Measurements from ENCODE around the gene RNPEPL1. TPM values are rescaled to one million over a fixed set of nuclear protein-coding genes. Genes with fewer than 3 reads are reported as not detected.

RNPEPL1 gene
- total and polyA plus RNA-seq, 10 of the 15 experiments (the other 5 are each of a cell fraction or from before 2014, with no cell fraction given): 0.24 to 49.5 (median 6.8) TPM

DNA sequence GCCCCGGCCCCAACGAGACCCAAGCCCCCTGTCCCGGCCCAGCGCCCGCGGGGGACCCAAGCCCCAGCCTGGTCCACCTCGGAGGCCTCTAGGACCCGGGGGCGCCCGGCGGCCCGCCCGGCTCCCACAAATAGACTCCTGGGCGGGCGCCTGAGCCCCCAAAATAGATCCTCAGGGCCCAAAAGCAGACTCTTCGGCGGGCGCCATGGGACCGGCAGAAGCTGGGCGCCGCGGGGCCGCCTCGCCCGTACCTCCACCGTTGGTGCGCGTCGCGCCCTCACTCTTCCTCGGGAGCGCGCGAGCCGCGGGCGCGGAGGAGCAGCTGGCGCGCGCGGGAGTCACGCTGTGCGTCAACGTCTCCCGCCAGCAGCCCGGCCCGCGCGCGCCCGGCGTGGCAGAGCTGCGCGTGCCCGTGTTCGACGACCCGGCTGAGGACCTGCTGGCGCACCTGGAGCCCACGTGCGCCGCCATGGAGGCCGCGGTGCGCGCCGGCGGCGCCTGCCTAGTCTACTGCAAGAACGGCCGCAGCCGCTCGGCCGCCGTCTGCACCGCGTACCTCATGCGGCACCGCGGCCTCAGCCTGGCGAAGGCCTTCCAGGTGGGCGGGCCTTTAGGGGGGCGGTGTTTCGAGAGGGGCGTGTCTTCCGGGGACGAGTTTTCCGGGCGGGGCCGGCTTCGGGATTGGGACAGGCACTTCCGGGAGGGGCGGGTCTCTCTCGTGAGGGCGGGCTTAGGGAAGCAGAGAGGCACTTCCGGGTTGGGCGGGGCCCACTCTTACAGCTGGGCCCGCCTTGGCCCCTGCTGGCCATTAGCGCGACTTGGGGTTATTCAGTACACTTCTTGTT lies 7.6 kb upstream of the RNPEPL1 start:
- Histone ChIP-seq H3K36me3 (ENCODE audit: control insufficient read depth in 2 of 2, insufficient read depth in 2 of 2, low read length in 1 of 2) (peaks cover 0 to 9% of the 10 kb centered on the region in 2 experiments; a peak in 2 of 4 replicates), H3K4me2 (ENCODE audit: control insufficient read depth, insufficient read depth) (peak overlapping the region; percentile 99), H3K9ac (ENCODE audit: control insufficient read depth, insufficient read depth, low read length) (peak overlapping the region; percentile 96), H2AFZ (ENCODE audit: control insufficient read depth, low read depth, low read length) (peak overlapping the region; percentile 76), H3K4me3 (peak overlapping the region; percentile 91), H3K4me1 (ENCODE audit: control insufficient read depth, insufficient read depth, low read length) (peaks cover 46% of the 10 kb centered on the region), H4K20me1 (ENCODE audit: control insufficient read depth, insufficient read depth) (no peaks in the 10 kb centered on the region), H3K9me3 (replicated peaks; ENCODE audit: control insufficient read depth, insufficient read depth, low read length) (no peaks in the 10 kb centered on the region), H3K27me3 (replicated peaks in 1 of 2; ENCODE audit: control insufficient read depth in 2 of 2, insufficient read depth in 2 of 2, low read length in 1 of 2) (no peaks in the 10 kb centered on the region), H3K27ac (ENCODE audit: control insufficient read depth, insufficient read depth) (peak overlapping the region; percentile 96), H3K79me2 (ENCODE audit: control insufficient read depth, insufficient read depth, low read length) (peaks cover 54% of the 10 kb centered on the region)
- under 1% methylated on average over 92 of the region's 101 CpGs for WGBS (ENCODE audit: insufficient coverage, insufficient replicate concordance, low lambda C conversion rate, missing lambda C conversion rate)
- in situ Hi-C loops (cut with MboI) (no loop called here), intact Hi-C loops (cut with micrococcal nuclease; ENCODE audit: unreplicated experiment) (loop anchor here (1.0 to 2.0 kb wide), 2 partner anchors 24 to 60 kb away; no protein-coding TSS in a partner anchor)
- DNase-seq (ENCODE audit: low read depth, low spot score) (peak; percentile 81), FAIRE-seq (peak; percentile 31), ATAC-seq (peak; percentile 70)
- CTCF ChIA-PET: interaction anchor here (0.6 to 7.9 kb wide), 5 partner anchors 10 to 60 kb away, joined by 3 to 196 read pairs (median 3); partner anchors contain the start of gene CAPN10
- POLR2A ChIA-PET: interaction anchor here (0.9 to 7.8 kb wide), 7 partner anchors 8 to 589 kb away, joined by 3 to 233 read pairs (median 5); partner anchors contain the start of genes CAPN10 and PASK
- SMC1A ChIA-PET (ENCODE audit: uncharacterized antibody, unreplicated experiment): interaction anchor here (1.6 to 12.1 kb wide), 2 partner anchors 19 to 25 kb away, joined by 7 to 124 read pairs; partner anchors contain the start of gene CAPN10
- RAD21 ChIA-PET (ENCODE audit: unreplicated experiment): interaction anchor here (2.7 to 11.7 kb wide), 2 partner anchors 24 to 46 kb away, joined by 17 to 206 read pairs; partner anchors contain the start of gene CAPN10
- BruUV-seq (replicated peaks): no TSS peak
- TF ChIP-seq, protein P1, sequence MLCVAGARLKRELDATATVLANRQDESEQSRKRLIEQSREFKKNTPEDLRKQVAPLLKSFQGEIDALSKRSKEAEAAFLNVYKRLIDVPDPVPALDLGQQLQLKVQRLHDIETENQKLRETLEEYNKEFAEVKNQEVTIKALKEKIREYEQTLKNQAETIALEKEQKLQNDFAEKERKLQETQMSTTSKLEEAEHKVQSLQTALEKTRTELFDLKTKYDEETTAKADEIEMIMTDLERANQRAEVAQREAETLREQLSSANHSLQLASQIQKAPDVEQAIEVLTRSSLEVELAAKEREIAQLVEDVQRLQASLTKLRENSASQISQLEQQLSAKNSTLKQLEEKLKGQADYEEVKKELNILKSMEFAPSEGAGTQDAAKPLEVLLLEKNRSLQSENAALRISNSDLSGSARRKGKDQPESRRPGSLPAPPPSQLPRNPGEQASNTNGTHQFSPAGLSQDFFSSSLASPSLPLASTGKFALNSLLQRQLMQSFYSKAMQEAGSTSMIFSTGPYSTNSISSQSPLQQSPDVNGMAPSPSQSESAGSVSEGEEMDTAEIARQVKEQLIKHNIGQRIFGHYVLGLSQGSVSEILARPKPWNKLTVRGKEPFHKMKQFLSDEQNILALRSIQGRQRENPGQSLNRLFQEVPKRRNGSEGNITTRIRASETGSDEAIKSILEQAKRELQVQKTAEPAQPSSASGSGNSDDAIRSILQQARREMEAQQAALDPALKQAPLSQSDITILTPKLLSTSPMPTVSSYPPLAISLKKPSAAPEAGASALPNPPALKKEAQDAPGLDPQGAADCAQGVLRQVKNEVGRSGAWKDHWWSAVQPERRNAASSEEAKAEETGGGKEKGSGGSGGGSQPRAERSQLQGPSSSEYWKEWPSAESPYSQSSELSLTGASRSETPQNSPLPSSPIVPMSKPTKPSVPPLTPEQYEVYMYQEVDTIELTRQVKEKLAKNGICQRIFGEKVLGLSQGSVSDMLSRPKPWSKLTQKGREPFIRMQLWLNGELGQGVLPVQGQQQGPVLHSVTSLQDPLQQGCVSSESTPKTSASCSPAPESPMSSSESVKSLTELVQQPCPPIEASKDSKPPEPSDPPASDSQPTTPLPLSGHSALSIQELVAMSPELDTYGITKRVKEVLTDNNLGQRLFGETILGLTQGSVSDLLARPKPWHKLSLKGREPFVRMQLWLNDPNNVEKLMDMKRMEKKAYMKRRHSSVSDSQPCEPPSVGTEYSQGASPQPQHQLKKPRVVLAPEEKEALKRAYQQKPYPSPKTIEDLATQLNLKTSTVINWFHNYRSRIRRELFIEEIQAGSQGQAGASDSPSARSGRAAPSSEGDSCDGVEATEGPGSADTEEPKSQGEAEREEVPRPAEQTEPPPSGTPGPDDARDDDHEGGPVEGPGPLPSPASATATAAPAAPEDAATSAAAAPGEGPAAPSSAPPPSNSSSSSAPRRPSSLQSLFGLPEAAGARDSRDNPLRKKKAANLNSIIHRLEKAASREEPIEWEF (IDR thresholded peaks at IDR 0.05; ENCODE audit: insufficient replicate concordance, low read depth, low read length): no peak
- TF ChIP-seq ZBED1 (IDR thresholded peaks at IDR 0.05; ENCODE audit: borderline replicate concordance): 0 out of 2 replicates have a peak, but pooled peaks have one; percentile 19
- 0 out of 2 replicates have a peak, but pooled peaks have one; percentile 13 for TF ChIP-seq MEF2A (IDR thresholded peaks at IDR 0.05; ENCODE audit: insufficient read depth, low read depth, low read length)
- no peak for TF ChIP-seq MTA2 (IDR thresholded peaks at IDR 0.05; ENCODE audit: low read depth)
- peak; percentile 94 for TF ChIP-seq IKZF1 (conservative IDR thresholded peaks at IDR 0.05)
- TF ChIP-seq ASH2L (IDR thresholded peaks at IDR 0.05; ENCODE audit: borderline replicate concordance, low read depth): 0 out of 2 replicates have a peak, but pooled peaks have one; percentile 56
- TF ChIP-seq SMARCA5 (IDR thresholded peaks at IDR 0.05): peak; percentile 66
- TF ChIP-seq, protein P2, sequence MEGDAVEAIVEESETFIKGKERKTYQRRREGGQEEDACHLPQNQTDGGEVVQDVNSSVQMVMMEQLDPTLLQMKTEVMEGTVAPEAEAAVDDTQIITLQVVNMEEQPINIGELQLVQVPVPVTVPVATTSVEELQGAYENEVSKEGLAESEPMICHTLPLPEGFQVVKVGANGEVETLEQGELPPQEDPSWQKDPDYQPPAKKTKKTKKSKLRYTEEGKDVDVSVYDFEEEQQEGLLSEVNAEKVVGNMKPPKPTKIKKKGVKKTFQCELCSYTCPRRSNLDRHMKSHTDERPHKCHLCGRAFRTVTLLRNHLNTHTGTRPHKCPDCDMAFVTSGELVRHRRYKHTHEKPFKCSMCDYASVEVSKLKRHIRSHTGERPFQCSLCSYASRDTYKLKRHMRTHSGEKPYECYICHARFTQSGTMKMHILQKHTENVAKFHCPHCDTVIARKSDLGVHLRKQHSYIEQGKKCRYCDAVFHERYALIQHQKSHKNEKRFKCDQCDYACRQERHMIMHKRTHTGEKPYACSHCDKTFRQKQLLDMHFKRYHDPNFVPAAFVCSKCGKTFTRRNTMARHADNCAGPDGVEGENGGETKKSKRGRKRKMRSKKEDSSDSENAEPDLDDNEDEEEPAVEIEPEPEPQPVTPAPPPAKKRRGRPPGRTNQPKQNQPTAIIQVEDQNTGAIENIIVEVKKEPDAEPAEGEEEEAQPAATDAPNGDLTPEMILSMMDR (IDR thresholded peaks at IDR 0.05 in 2 of 3, conservative IDR thresholded peaks at IDR 0.05 in 1 of 3; ENCODE audit: control insufficient read depth in 2 of 3, extremely low read depth in 1 of 3, insufficient read depth in 1 of 3, low read depth in 3 of 3, low read length in 3 of 3): peak; percentile 6 to 36 (median 19); a peak in 4 of 6 replicates
- TF ChIP-seq SIN3A (IDR thresholded peaks at IDR 0.05; ENCODE audit: low read depth, low read length): peak; percentile 66; the same call in 1 of the 2 replicates
- TF ChIP-seq, protein P3, sequence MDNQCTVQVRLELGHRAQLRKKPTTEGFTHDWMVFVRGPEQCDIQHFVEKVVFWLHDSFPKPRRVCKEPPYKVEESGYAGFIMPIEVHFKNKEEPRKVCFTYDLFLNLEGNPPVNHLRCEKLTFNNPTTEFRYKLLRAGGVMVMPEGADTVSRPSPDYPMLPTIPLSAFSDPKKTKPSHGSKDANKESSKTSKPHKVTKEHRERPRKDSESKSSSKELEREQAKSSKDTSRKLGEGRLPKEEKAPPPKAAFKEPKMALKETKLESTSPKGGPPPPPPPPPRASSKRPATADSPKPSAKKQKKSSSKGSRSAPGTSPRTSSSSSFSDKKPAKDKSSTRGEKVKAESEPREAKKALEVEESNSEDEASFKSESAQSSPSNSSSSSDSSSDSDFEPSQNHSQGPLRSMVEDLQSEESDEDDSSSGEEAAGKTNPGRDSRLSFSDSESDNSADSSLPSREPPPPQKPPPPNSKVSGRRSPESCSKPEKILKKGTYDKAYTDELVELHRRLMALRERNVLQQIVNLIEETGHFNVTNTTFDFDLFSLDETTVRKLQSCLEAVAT (IDR thresholded peaks at IDR 0.05): no peak
- peak; percentile 70 for TF ChIP-seq SP1 (IDR thresholded peaks at IDR 0.05; ENCODE audit: low read depth, low read length)

Data from GM12878 (cell line).